ENCODE measurements around the gene SYP. TPM values are rescaled to one million over a fixed set of nuclear protein-coding genes. Genes with fewer than 3 reads are reported as not detected.

SYP gene
- total RNA-seq, 3 donors from 2014 or later = 1.0 to 2.7 (median 1.3) TPM

GRCh38 chrX:49212209-49212608 lies 12.2 kb upstream of the SYP start:
- no peak for DNase-seq (ENCODE audit: low spot score in 2 of 2)
- peaks cover 0 to 52% of the 10 kb centered on the region in 2 donors for H3K27me3 ChIP-seq
- intact Hi-C loops (cut with DNase I; ENCODE audit: low total_unique reads) = no loop called here
- H3K27ac ChIP-seq = no peak overlapping the region
- no peaks in the 10 kb centered on the region for H3K9me3 ChIP-seq
- H3K4me3 ChIP-seq = no peak overlapping the region
- TF ChIP-seq CTCF (IDR thresholded peaks at IDR 0.05) = no peak
- TF ChIP-seq POLR2A (IDR thresholded peaks at IDR 0.05) = no peak
- TF ChIP-seq POLR2AphosphoS5 (IDR thresholded peaks at IDR 0.05) = no peak
- no peaks in the 10 kb centered on the region for H3K36me3 ChIP-seq
- no peaks in the 10 kb centered on the region for H3K4me1 ChIP-seq

GRCh38 chrX:49211074-49211473 lies 11.1 kb upstream of the SYP start:
- Histone ChIP-seq H3K27ac (no peak overlapping the region), H3K9me3 (no peaks in the 10 kb centered on the region), H3K4me1 (no peaks in the 10 kb centered on the region), H3K4me3 (no peak overlapping the region), H3K36me3 (no peaks in the 10 kb centered on the region), H3K27me3 (peaks cover 0 to 58% of the 10 kb centered on the region in 2 donors)
- intact Hi-C loops (cut with DNase I; ENCODE audit: low total_unique reads) = no loop called here
- DNase-seq (ENCODE audit: low spot score in 2 of 2) = no peak
- TF ChIP-seq CTCF (IDR thresholded peaks at IDR 0.05) = no peak
- no peak for TF ChIP-seq POLR2AphosphoS5 (IDR thresholded peaks at IDR 0.05)
- TF ChIP-seq POLR2A (IDR thresholded peaks at IDR 0.05) = no peak

GRCh38 chrX:49210406-49210805 lies 10.4 kb upstream of the SYP start:
- no peak overlapping the region for H3K27ac ChIP-seq
- no peaks in the 10 kb centered on the region for H3K4me1 ChIP-seq
- TF ChIP-seq CTCF (IDR thresholded peaks at IDR 0.05) = no peak
- no peak for TF ChIP-seq POLR2AphosphoS5 (IDR thresholded peaks at IDR 0.05)
- no peak for TF ChIP-seq POLR2A (IDR thresholded peaks at IDR 0.05)
- no peaks in the 10 kb centered on the region for H3K9me3 ChIP-seq
- DNase-seq (ENCODE audit: low spot score in 2 of 2) = no peak
- no peaks in the 10 kb centered on the region for H3K36me3 ChIP-seq
- intact Hi-C loops (cut with DNase I; ENCODE audit: low total_unique reads) = no loop called here
- peaks cover 0 to 59% of the 10 kb centered on the region in 2 donors for H3K27me3 ChIP-seq
- no peak overlapping the region for H3K4me3 ChIP-seq

- H3K27ac ChIP-seq = no peak overlapping the region
- intact Hi-C loops (cut with DNase I; ENCODE audit: low total_unique reads) = no loop called here
- TF ChIP-seq POLR2A (IDR thresholded peaks at IDR 0.05) (no peak), POLR2AphosphoS5 (IDR thresholded peaks at IDR 0.05) (no peak), CTCF (IDR thresholded peaks at IDR 0.05) (no peak)
- H3K27me3 ChIP-seq = peaks cover 0 to 65% of the 10 kb centered on the region in 2 donors
- H3K9me3 ChIP-seq = no peaks in the 10 kb centered on the region
- H3K36me3 ChIP-seq = no peaks in the 10 kb centered on the region
- DNase-seq (ENCODE audit: low spot score in 2 of 2) = no peak
- no peak overlapping the region for H3K4me3 ChIP-seq
- H3K4me1 ChIP-seq = no peaks in the 10 kb centered on the region
Measured at GRCh38 chrX:49209434-49210251, 9.7 kb upstream of the SYP start.

GRCh38 chrX:49208399-49208798 lies 8.4 kb upstream of the SYP start:
- no peaks in the 10 kb centered on the region for H3K36me3 ChIP-seq
- DNase-seq (ENCODE audit: low spot score in 2 of 2) = no peak
- intact Hi-C loops (cut with DNase I; ENCODE audit: low total_unique reads) = no loop called here
- peaks cover 0 to 77% of the 10 kb centered on the region in 2 donors for H3K27me3 ChIP-seq
- no peaks in the 10 kb centered on the region for H3K9me3 ChIP-seq
- no peak for TF ChIP-seq POLR2A (IDR thresholded peaks at IDR 0.05)
- TF ChIP-seq CTCF (IDR thresholded peaks at IDR 0.05) = no peak
- no peak for TF ChIP-seq POLR2AphosphoS5 (IDR thresholded peaks at IDR 0.05)
- H3K4me3 ChIP-seq = no peak overlapping the region
- no peaks in the 10 kb centered on the region for H3K4me1 ChIP-seq
- H3K27ac ChIP-seq = no peak overlapping the region

Measured in breast epithelium (tissue), 4 donors.